ENCODE data around the gene TBX15.

DNA sequence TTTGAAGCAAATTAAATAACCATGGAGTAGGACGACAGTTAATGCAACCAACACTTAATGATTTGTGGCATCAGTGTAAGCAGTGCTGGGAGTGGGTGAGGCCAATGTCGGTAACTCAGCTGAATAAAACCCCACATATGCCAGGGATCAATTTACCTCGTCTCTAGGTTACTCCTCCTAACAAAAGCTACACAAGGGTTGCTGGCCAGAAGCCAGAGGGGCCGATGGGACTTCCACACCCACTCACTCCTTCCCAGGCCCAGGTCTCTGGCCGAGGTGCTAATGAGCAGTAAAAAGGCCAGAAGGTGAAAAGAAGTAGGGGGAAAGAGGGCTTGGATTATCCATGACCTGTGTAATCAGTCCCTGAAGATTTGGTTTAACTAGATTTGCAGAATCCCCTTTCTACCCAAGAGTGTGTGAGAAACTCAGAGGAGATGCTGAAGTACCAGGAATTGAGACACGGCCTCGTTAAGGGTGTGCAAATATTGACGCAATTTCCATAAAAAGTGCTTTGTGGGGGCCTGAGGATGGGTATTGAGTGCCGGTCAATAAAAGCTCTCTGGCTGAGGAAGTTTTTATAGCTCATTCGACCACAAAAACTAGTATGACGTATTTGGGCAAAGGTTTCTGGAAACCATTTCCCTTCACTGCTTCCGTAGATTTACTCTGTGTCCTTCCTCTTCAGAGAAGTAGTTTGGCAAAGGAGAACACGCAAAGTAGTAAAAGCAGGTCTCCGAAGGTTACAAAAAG is 145.5 kb downstream of the TBX15 start:
- TF ChIP-seq BHLHE40 (IDR thresholded peaks at IDR 0.05; ENCODE audit: borderline replicate concordance) (no peak), SUZ12 (IDR thresholded peaks at IDR 0.05) (no peak), ZNF384 (IDR thresholded peaks at IDR 0.05) (no peak), NFRKB (IDR thresholded peaks at IDR 0.05) (no peak), FOXA1 (IDR thresholded peaks at IDR 0.05) (no peak), ELF4 (IDR thresholded peaks at IDR 0.05) (no peak), TARDBP (IDR thresholded peaks at IDR 0.05) (no peak), ARNT (IDR thresholded peaks at IDR 0.05) (no peak), FOXM1 (IDR thresholded peaks at IDR 0.05; ENCODE audit: borderline replicate concordance) (no peak), SP1 (IDR thresholded peaks at IDR 0.05) (no peak), HDGF (IDR thresholded peaks at IDR 0.05; ENCODE audit: borderline replicate concordance) (no peak), FOXK2 (IDR thresholded peaks at IDR 0.05) (no peak), LEF1 (IDR thresholded peaks at IDR 0.05; ENCODE audit: borderline replicate concordance) (no peak), L3MBTL2 (conservative IDR thresholded peaks at IDR 0.05) (no peak)
